Fibroblast of lung (primary cell): Measurements from ENCODE around the gene CHCHD6. TPM values are rescaled to one million over a fixed set of nuclear protein-coding genes. Genes with fewer than 3 reads are reported as not detected.

Experiments used
- DNase-seq, 2 donors: peaks; one replicate each; pipeline versions ENCODE4 v3.0.0 to v3.0.0-alpha.2; 2010; ENCODE audit warnings: low read depth in 2 of 2
- H2AFZ ChIP-seq: 2 replicates; pipeline ENCODE4 v1.5.1; 2012; ENCODE audit warnings: low read length, control low read depth, inconsistent platforms
- H3K27ac ChIP-seq: 2 replicates; pipeline ENCODE4 v1.5.1; 2011; ENCODE audit warnings: low read length, control low read depth; ENCODE audit not compliant: insufficient read depth
- H3K27me3 ChIP-seq: 2 replicates; pipeline ENCODE4 v1.5.1; 2011; ENCODE audit warnings: mild to moderate bottlenecking, low read length; ENCODE audit not compliant: control insufficient read depth, insufficient read depth
- H3K36me3 ChIP-seq: 2 replicates; pipeline ENCODE4 v1.5.1; 2011; ENCODE audit warnings: low read length; ENCODE audit not compliant: control insufficient read depth, insufficient read depth
- H3K4me1 ChIP-seq: 2 replicates; pipeline ENCODE4 v1.5.1; 2011; ENCODE audit warnings: low read length; ENCODE audit not compliant: control insufficient read depth, insufficient read depth; ENCODE audit errors: extremely low read depth
- H3K4me2 ChIP-seq: 2 replicates; pipeline ENCODE4 v1.5.1; 2011; ENCODE audit warnings: low read length, control low read depth; ENCODE audit not compliant: insufficient read depth; ENCODE audit errors: extremely low read depth
- H3K4me3 ChIP-seq, 4 experiments: fragments of 200-600 bp in 1 of 4; sonication (generic) in 1 of 4; replicated peaks in 1 of 4; 2 replicates each; pipeline ENCODE4 v1.5.1; 2011 to 2016; ENCODE audit warnings: low read length in 4 of 4, low read depth in 3 of 4, mild to moderate bottlenecking in 3 of 4, control low read depth in 2 of 4, inconsistent platforms in 1 of 4, mixed read lengths in 1 of 4; ENCODE audit not compliant: insufficient read depth in 1 of 4; ENCODE audit errors: control extremely low read depth in 1 of 4
- H3K79me2 ChIP-seq: 2 replicates; pipeline ENCODE4 v1.5.1; 2012; ENCODE audit warnings: mild to moderate bottlenecking, low read length, inconsistent platforms; ENCODE audit not compliant: control insufficient read depth, insufficient read depth
- H3K9ac ChIP-seq: 2 replicates; pipeline ENCODE4 v1.5.1; 2011; ENCODE audit warnings: mild to moderate bottlenecking, low read length, control low read depth; ENCODE audit not compliant: insufficient read depth
- H3K9me3 ChIP-seq: 2 replicates; pipeline ENCODE4 v1.5.1; 2012; ENCODE audit warnings: low read depth, low read length; ENCODE audit not compliant: control insufficient read depth, insufficient read depth
- H4K20me1 ChIP-seq: 2 replicates; pipeline ENCODE4 v1.5.1; 2011; ENCODE audit warnings: low read length; ENCODE audit not compliant: control insufficient read depth, insufficient read depth; ENCODE audit errors: extremely low read depth
- EZH2 ChIP-seq: IDR thresholded peaks from 2 replicates; pipeline ENCODE4 v1.5.1; 2012; ENCODE audit warnings: low read length, control low read depth, mild to moderate bottlenecking; ENCODE audit errors: missing control alignments
- polyA plus RNA-seq, 2 donors: library from polyadenylated mRNA; depleted of rRNA in 1 of 2; stranded (reverse) in 1 of 2; unstranded in 1 of 2; fragments of >200 nt; gene quantifications; 2 replicates each; pipeline ENCODE4 v1.2.1, GENCODE V29; 2011 to 2012; ENCODE audit warnings: missing spikeins in 1 of 2
- total RNA-seq: library from RNA; depleted of rRNA; stranded (reverse); fragments of >200 nt; gene quantifications from 2 replicates; pipeline ENCODE4 v1.2.1, GENCODE V29; 2014
- TF ChIP-seq, protein P1 (sequence below), 2 donors: IDR thresholded peaks in 1 of 2; conservative IDR thresholded peaks in 1 of 2; 1 replicate in 1 of 2; 2 replicates in 1 of 2; pipeline ENCODE4 v1.5.1; 2011 to 2012; ENCODE audit warnings: low read length in 2 of 2, control low read depth in 1 of 2, inconsistent platforms in 1 of 2, low read depth in 1 of 2, mild to moderate bottlenecking in 1 of 2

Gene CHCHD6
- total and polyA plus RNA-seq, 2 donors (not counting 1 experiment from before 2014, with no cell fraction given), result 9.5 to 11.1 TPM

DNA sequence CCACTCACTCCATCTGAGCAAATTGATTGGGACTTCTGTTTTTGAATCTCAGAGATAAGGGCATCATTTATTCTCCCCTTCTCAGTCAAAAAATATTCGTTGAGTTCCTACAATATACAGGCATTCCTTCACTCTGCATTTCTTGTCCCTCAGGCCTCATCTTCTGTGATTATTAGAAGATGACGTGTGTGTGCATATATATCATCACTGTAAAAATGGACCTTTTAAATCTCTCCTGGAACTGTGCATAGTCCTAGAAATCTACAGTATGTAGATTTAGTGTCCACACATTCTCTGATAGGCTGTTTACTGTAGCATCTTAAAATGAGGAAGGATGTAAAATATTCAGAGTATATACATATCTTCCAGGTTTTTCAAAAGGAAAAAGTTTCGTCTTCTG is 235.7 kb downstream of the CHCHD6 start:
- TF ChIP-seq, protein P1, sequence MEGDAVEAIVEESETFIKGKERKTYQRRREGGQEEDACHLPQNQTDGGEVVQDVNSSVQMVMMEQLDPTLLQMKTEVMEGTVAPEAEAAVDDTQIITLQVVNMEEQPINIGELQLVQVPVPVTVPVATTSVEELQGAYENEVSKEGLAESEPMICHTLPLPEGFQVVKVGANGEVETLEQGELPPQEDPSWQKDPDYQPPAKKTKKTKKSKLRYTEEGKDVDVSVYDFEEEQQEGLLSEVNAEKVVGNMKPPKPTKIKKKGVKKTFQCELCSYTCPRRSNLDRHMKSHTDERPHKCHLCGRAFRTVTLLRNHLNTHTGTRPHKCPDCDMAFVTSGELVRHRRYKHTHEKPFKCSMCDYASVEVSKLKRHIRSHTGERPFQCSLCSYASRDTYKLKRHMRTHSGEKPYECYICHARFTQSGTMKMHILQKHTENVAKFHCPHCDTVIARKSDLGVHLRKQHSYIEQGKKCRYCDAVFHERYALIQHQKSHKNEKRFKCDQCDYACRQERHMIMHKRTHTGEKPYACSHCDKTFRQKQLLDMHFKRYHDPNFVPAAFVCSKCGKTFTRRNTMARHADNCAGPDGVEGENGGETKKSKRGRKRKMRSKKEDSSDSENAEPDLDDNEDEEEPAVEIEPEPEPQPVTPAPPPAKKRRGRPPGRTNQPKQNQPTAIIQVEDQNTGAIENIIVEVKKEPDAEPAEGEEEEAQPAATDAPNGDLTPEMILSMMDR (conservative IDR thresholded peaks at IDR 0.05 in 1 of 2, IDR thresholded peaks at IDR 0.05 in 1 of 2; ENCODE audit: low read depth in 1 of 2, low read length in 2 of 2), result no peak
- TF ChIP-seq EZH2, result no peak
- no peaks in the 10 kb centered on the region for H3K9me3 ChIP-seq
- no peak overlapping the region for H3K4me2 ChIP-seq
- no peaks in the 10 kb centered on the region for H3K4me1 ChIP-seq
- no peaks in the 10 kb centered on the region for H4K20me1 ChIP-seq
- no peak overlapping the region for H2AFZ ChIP-seq
- no peak overlapping the region for H3K9ac ChIP-seq
- no peaks in the 10 kb centered on the region for H3K27me3 ChIP-seq
- H3K27ac ChIP-seq, result no peak overlapping the region
- H3K4me3 ChIP-seq, result no peak overlapping the region
- H3K36me3 ChIP-seq, result no peaks in the 10 kb centered on the region
- H3K79me2 ChIP-seq, result no peaks in the 10 kb centered on the region
- no peak for DNase-seq

DNA sequence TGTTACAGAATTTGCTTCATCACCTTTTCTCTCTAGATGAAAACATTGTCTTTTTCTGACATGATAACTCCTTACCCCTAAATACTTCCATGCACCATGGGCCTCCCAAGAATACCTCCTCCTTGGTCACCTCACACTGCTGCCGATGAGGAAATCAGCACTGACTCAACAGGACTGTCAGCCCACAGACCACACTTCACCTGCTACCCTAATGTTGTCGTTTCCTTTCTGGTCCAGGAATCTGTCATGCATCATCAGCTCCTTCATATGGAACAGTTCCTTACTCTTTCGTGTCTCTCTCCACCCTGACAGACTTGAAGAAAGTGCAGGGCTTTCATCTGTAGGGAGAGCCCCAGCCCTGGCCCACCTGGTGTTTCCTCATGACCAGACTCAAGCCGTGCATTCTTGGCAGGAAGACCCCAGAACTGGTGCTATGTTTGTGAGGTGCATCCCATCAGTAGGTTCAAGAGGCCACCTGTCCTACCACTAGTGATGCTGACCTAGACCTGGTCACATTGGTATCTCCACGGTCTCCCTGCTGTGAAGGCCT is 237.8 kb downstream of the CHCHD6 start:
- Histone ChIP-seq H3K36me3 (no peaks in the 10 kb centered on the region), H3K27me3 (no peaks in the 10 kb centered on the region), H3K9ac (no peak overlapping the region), H3K4me1 (no peaks in the 10 kb centered on the region), H3K79me2 (no peaks in the 10 kb centered on the region), H3K4me3 (no peak overlapping the region), H3K27ac (no peak overlapping the region), H4K20me1 (no peaks in the 10 kb centered on the region), H2AFZ (no peak overlapping the region), H3K9me3 (no peaks in the 10 kb centered on the region), H3K4me2 (no peak overlapping the region)
- no peak for TF ChIP-seq EZH2
- TF ChIP-seq, protein P1 (conservative IDR thresholded peaks at IDR 0.05 in 1 of 2, IDR thresholded peaks at IDR 0.05 in 1 of 2; ENCODE audit: low read depth in 1 of 2, low read length in 2 of 2), result no peak
- peak in 1 of 2 donors; percentile 43 for DNase-seq

GRCh38 chr3:126944089-126944965 is 240.3 kb downstream of the CHCHD6 start:
- DNase-seq, result no peak
- Histone ChIP-seq H4K20me1 (no peaks in the 10 kb centered on the region), H3K27me3 (no peaks in the 10 kb centered on the region), H3K9ac (no peak overlapping the region), H3K79me2 (no peaks in the 10 kb centered on the region), H3K4me2 (no peak overlapping the region), H3K4me3 (no peak overlapping the region), H3K27ac (no peak overlapping the region), H3K4me1 (no peaks in the 10 kb centered on the region), H3K9me3 (no peaks in the 10 kb centered on the region), H2AFZ (no peak overlapping the region), H3K36me3 (no peaks in the 10 kb centered on the region)
- TF ChIP-seq EZH2, result no peak
- TF ChIP-seq, protein P1 (conservative IDR thresholded peaks at IDR 0.05 in 1 of 2, IDR thresholded peaks at IDR 0.05 in 1 of 2; ENCODE audit: low read depth in 1 of 2, low read length in 2 of 2), result no peak
